SHP77 treated with DMSO at 0.1 percent for 48 hours (cell line): Measurements from ENCODE around the gene MASP1.

ENCODE experiments used
- DNase-seq: peaks from one replicate; lab custom pipeline; 2025; lab: John Stamatoyannopoulos, UW

Gene MASP1

DNA sequence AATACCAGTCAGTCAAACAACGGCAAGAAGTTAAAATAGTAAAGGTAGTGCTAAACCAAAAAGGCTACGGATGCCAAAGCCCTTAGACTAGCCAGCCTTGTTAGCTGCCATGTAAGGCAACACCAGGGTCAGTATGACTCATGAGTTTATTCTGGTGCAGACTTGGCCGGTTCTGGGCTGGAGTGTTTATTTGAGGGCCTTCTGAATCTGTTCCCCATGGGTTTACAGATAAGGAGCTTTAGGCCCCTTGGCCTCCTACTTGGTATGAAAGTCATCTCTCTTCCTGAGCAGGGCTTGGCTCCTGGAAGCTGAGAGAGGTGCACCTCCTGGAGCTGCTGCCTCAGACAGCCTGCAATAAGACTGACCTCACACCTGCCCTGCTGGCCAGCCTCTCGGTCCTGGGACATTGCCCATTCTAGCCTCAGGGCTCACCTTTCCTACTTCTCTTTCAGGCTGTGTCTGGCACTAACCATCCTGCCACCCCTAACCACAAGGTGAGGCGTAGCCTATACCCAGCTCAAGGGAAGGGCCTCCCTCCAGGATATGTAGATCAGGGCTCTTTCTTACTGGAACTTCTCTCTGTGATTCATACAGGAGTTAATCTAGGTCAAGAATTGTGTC, 104.6 kb downstream of the MASP1 start:
- DNase-seq, result no peak

DNA sequence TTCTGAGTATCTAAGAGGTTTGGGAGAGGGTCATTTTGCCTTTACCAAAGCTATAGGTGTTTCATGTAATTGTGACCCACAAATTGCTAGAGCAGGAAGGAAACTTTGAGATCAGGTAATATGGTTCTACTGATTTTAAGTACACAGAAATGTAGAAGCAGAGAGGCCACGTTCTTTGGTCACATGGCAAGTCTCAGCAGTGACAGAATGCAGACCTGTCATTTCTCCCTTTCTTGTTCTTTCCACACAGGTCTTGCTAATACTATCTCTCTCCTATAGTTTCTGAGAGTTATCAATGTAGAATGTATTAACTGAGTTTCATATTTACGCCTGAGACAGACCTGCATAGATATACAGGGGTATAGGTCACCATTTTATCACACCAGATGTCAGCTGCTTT, 105.2 kb downstream of the MASP1 start:
- no peak for DNase-seq

DNA sequence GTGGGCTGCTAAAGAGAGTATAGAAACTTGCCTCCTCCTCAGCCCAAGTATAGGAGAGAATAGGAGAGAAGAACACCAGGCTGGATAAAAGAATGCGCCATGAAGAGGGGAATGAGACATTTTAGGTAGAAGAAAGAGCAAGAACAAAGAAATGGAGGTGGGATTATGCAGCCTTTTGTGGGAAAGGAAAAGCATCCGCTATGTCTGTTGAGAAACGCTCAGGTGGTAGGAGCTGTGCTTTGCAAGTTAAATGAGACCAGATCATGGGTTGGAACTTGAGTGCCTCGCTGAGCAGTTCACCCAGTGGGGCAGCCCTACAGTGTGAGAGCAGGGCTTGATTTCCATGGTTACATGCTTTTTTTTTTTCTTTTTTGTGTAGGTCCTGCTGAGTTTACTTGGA, 105.8 kb downstream of the MASP1 start:
- DNase-seq, result no peak
